MM.1S (cell line): ENCODE measurements around the gene THRAP3.

Experiments used
- DNase-seq: peaks from one replicate; pipeline ENCODE4 v3.0.0-alpha.2; 2015
- H2AFZ ChIP-seq: fragments of 300-600 bp; sonication (generic); 2 replicates; pipeline ENCODE4 v1.6.0; 2016; ENCODE audit warnings: antibody characterized with exemption, low read length
- H3F3A ChIP-seq: fragments of 300-600 bp; sonication (generic); 2 replicates; pipeline ENCODE4 v1.6.1; 2016; ENCODE audit warnings: mild to moderate bottlenecking, antibody characterized with exemption, low read length, moderate library complexity, mixed read lengths; ENCODE audit not compliant: insufficient read depth
- H3K27ac ChIP-seq: fragments of 300-600 bp; sonication (generic); 2 replicates; pipeline ENCODE4 v1.5.1; 2016; ENCODE audit warnings: mild to moderate bottlenecking, low read length
- H3K27me3 ChIP-seq: fragments of 300-600 bp; sonication (generic); replicated peaks from 2 replicates; pipeline ENCODE4 v1.6.0; 2016; ENCODE audit warnings: low read length; ENCODE audit not compliant: insufficient read depth
- H3K36me3 ChIP-seq: fragments of 300-600 bp; sonication (generic); replicated peaks from 2 replicates; pipeline ENCODE4 v1.6.1; 2016; ENCODE audit warnings: mild to moderate bottlenecking, low read length, mixed read lengths; ENCODE audit not compliant: insufficient read depth
- H3K4me1 ChIP-seq: fragments of 300-600 bp; sonication (generic); 2 replicates; pipeline ENCODE4 v1.6.1; 2016; ENCODE audit warnings: low read length, mixed read lengths
- H3K4me2 ChIP-seq: fragments of 300-600 bp; sonication (generic); 2 replicates; pipeline ENCODE4 v1.6.0; 2016; ENCODE audit warnings: low read depth, low read length
- H3K4me3 ChIP-seq: fragments of 300-600 bp; sonication (generic); 2 replicates; pipeline ENCODE4 v1.5.1; 2016; ENCODE audit warnings: low read length, mixed read lengths
- H3K79me2 ChIP-seq: fragments of 300-600 bp; sonication (generic); 2 replicates; pipeline ENCODE4 v1.6.1; 2016; ENCODE audit warnings: mixed run types, low read length, mixed read lengths
- H3K9ac ChIP-seq: fragments of 300-600 bp; sonication (generic); 2 replicates; pipeline ENCODE4 v1.6.1; 2016; ENCODE audit warnings: low read length, mixed read lengths
- H3K9me2 ChIP-seq: fragments of 300-600 bp; sonication (generic); replicated peaks from 2 replicates; pipeline ENCODE4 v1.6.1; 2016; ENCODE audit warnings: mild to moderate bottlenecking, low read length, mixed read lengths; ENCODE audit not compliant: insufficient read depth
- H3K9me3 ChIP-seq: fragments of 300-600 bp; sonication (generic); replicated peaks from 2 replicates; pipeline ENCODE4 v1.6.1; 2016; ENCODE audit warnings: mild to moderate bottlenecking, low read length, mixed read lengths; ENCODE audit not compliant: insufficient read depth
- H4K20me1 ChIP-seq: fragments of 300-600 bp; sonication (generic); 2 replicates; pipeline ENCODE4 v1.6.1; 2016; ENCODE audit warnings: mild to moderate bottlenecking, low read length, moderate library complexity, mixed read lengths; ENCODE audit not compliant: insufficient read depth
- EZH2 ChIP-seq: fragments of 300-600 bp; sonication (generic); optimal IDR thresholded peaks from 2 replicates; pipeline ENCODE3; 2017; ENCODE audit warnings: low read depth, mild to moderate bottlenecking, antibody characterized with exemption, low read length, mixed read lengths
- EZH2phosphoT487 ChIP-seq: fragments of 300-600 bp; sonication (generic); IDR thresholded peaks from 2 replicates; pipeline ENCODE4 v1.6.1; 2018; ENCODE audit warnings: antibody characterized with exemption, low read length
- TF ChIP-seq, protein P1 (sequence below): fragments of 300-600 bp; sonication (generic); IDR thresholded peaks from 2 replicates; pipeline ENCODE4 v1.5.1; 2016; ENCODE audit warnings: antibody characterized with exemption, low read length, mixed read lengths

Gene THRAP3

DNA sequence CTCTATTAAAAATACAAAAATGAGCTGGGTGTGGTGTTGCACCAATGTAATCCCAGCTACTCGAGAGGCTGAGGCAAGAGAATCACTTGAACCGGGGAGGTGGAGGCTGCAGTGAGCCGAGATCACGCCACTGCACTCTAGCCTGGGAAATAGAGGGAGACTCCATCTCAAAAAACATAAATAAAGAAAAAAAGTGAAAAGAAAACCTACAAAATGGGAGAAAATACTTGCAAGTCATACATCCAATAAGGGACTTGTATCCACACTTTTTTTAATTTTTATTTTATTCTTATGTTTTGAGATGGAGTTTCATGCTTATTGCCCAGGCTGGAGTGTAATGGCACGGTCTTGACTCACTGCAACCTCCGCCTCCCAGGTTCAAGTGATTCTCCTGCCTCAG is 52.4 kb downstream of the THRAP3 start:
- Histone ChIP-seq H3K9me2 (no peaks in the 10 kb centered on the region), H3K4me1 (peaks cover 6% of the 10 kb centered on the region; the same call in 1 of the 2 replicates), H3K4me3 (no peak overlapping the region), H4K20me1 (no peaks in the 10 kb centered on the region), H3K9me3 (no peaks in the 10 kb centered on the region), H3F3A (no peaks in the 10 kb centered on the region; the same call in 1 of the 2 replicates), H3K27me3 (no peaks in the 10 kb centered on the region), H3K79me2 (peaks cover 75% of the 10 kb centered on the region), H3K9ac (no peak overlapping the region), H2AFZ (no peak overlapping the region), H3K4me2 (no peak overlapping the region), H3K36me3 (no peaks in the 10 kb centered on the region), H3K27ac (no peak overlapping the region)
- TF ChIP-seq EZH2: no peak
- TF ChIP-seq EZH2phosphoT487: no peak
- TF ChIP-seq, protein P1, sequence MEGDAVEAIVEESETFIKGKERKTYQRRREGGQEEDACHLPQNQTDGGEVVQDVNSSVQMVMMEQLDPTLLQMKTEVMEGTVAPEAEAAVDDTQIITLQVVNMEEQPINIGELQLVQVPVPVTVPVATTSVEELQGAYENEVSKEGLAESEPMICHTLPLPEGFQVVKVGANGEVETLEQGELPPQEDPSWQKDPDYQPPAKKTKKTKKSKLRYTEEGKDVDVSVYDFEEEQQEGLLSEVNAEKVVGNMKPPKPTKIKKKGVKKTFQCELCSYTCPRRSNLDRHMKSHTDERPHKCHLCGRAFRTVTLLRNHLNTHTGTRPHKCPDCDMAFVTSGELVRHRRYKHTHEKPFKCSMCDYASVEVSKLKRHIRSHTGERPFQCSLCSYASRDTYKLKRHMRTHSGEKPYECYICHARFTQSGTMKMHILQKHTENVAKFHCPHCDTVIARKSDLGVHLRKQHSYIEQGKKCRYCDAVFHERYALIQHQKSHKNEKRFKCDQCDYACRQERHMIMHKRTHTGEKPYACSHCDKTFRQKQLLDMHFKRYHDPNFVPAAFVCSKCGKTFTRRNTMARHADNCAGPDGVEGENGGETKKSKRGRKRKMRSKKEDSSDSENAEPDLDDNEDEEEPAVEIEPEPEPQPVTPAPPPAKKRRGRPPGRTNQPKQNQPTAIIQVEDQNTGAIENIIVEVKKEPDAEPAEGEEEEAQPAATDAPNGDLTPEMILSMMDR: no peak
- DNase-seq: no peak

DNA sequence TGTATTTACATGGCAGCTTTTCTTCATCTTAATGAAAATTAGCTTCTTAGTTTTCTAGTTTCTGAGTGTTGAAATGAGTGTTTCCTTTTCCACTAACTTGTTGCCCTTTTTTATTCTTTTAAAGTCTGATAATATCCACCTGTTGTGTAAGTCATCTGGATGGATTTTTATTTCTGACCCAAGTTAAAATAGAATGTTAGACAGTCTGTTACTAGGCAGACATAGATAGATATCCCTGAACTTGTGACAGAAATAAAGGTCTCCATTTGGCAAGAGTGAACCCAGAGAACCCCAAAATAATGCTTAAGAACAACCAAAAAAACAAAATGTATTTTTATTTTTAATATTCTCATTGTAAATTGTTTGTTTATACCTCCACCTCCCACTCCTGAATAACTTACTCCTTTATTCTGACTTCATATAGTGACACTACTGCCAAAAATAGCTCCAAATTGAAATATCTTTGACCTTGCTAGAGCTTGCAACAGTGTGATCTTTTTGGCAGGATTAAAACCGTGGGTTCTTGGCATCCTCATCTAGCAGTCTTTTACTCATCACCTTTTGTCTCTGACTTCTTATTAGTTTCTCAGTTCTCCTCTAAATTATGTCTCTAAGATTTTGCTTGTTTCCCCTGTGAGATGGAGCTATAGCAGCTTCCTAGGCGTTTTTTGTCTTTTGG is 55.0 kb downstream of the THRAP3 start:
- H3K4me3 ChIP-seq: no peak overlapping the region
- H3K79me2 ChIP-seq: peaks cover 65% of the 10 kb centered on the region
- no peaks in the 10 kb centered on the region for H3K9me3 ChIP-seq
- H3K4me2 ChIP-seq: no peak overlapping the region
- no peak for TF ChIP-seq EZH2
- no peak for TF ChIP-seq EZH2phosphoT487
- TF ChIP-seq, protein P1: no peak
- no peak for DNase-seq
- H3K27ac ChIP-seq: no peak overlapping the region
- H3K9me2 ChIP-seq: no peaks in the 10 kb centered on the region
- H3K9ac ChIP-seq: no peak overlapping the region
- no peaks in the 10 kb centered on the region for H3K27me3 ChIP-seq
- H4K20me1 ChIP-seq: no peaks in the 10 kb centered on the region
- H2AFZ ChIP-seq: no peak overlapping the region
- H3K4me1 ChIP-seq: peaks cover 6% of the 10 kb centered on the region; the same call in 1 of the 2 replicates
- peaks cover 3% of the 10 kb centered on the region; the same call in 1 of the 2 replicates for H3K36me3 ChIP-seq
- peaks cover 4% of the 10 kb centered on the region for H3F3A ChIP-seq

DNA sequence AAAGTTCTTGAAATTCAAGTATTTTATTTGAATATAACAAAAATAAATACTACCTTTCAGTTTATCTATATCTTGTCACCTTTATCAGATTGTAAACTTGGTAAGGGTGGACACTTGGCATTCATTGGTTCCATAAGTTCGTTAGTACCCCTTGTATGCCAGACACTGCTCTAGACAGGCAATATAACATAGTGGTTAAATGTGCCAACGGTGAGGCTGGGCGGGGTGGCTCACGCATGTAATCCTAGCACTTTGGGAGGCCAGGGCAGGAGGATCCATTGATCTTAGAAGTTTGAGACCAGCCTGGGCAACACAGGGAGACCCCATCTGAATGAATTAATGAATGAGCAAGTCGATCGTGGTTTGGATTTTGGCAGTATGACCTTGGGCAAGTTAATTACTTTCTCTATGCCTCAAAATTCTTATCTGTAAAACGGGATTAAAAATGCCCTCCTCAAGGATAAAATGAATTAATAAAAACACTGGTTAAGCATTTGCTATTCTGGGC is 55.6 kb downstream of the THRAP3 start:
- no peaks in the 10 kb centered on the region for H3K27me3 ChIP-seq
- peaks cover 6% of the 10 kb centered on the region; the same call in 1 of the 2 replicates for H3K4me1 ChIP-seq
- no peak overlapping the region for H2AFZ ChIP-seq
- peaks cover 62% of the 10 kb centered on the region for H3K79me2 ChIP-seq
- no peak overlapping the region for H3K4me2 ChIP-seq
- H3K9ac ChIP-seq: no peak overlapping the region
- H3K9me2 ChIP-seq: no peaks in the 10 kb centered on the region
- TF ChIP-seq EZH2phosphoT487: no peak
- no peak for TF ChIP-seq EZH2
- TF ChIP-seq, protein P1: no peak
- no peak for DNase-seq
- no peaks in the 10 kb centered on the region for H4K20me1 ChIP-seq
- no peaks in the 10 kb centered on the region for H3K9me3 ChIP-seq
- peak overlapping the region; percentile 2; the same call in 1 of the 2 replicates for H3K27ac ChIP-seq
- H3F3A ChIP-seq: peaks cover 6% of the 10 kb centered on the region
- peaks cover 3% of the 10 kb centered on the region; the same call in 1 of the 2 replicates for H3K36me3 ChIP-seq
- no peak overlapping the region for H3K4me3 ChIP-seq
